Omental fat pad (tissue), 4 donors: Measurements from ENCODE around the gene HOXB8. TPM values are rescaled to one million over a fixed set of nuclear protein-coding genes. Genes with fewer than 3 reads are reported as not detected.

Experiments used
- ATAC-seq: fragments of 150-250 bp; one replicate; pipeline ENCODE4 v1.9.1; 2016; ENCODE audit warnings: mild to moderate bottlenecking, moderate library complexity; ENCODE audit not compliant: low FRiP score
- DNase-seq: peaks from one replicate; pipeline ENCODE4 v3.0.0-alpha.2; 2019; ENCODE audit warnings: low spot score
- total RNA-seq, 4 donors: library from RNA; depleted of rRNA; stranded (reverse); fragments of >200 nt; gene quantifications; one replicate each; pipeline ENCODE4 v1.1.0, GENCODE V29; 2016
- TF ChIP-seq, protein P1 (sequence below), 3 donors: fragments of 450-650 bp; IDR thresholded peaks; one replicate each; pipeline ENCODE4 v1.5.1; 2016 to 2017; ENCODE audit warnings: antibody characterized with exemption in 3 of 3, mild to moderate bottlenecking in 3 of 3, moderate library complexity in 2 of 3

The HOXB8 gene
- total RNA-seq, 4 donors from 2014 or later = 4.3 to 6.2 (median 5.0) TPM

DNA sequence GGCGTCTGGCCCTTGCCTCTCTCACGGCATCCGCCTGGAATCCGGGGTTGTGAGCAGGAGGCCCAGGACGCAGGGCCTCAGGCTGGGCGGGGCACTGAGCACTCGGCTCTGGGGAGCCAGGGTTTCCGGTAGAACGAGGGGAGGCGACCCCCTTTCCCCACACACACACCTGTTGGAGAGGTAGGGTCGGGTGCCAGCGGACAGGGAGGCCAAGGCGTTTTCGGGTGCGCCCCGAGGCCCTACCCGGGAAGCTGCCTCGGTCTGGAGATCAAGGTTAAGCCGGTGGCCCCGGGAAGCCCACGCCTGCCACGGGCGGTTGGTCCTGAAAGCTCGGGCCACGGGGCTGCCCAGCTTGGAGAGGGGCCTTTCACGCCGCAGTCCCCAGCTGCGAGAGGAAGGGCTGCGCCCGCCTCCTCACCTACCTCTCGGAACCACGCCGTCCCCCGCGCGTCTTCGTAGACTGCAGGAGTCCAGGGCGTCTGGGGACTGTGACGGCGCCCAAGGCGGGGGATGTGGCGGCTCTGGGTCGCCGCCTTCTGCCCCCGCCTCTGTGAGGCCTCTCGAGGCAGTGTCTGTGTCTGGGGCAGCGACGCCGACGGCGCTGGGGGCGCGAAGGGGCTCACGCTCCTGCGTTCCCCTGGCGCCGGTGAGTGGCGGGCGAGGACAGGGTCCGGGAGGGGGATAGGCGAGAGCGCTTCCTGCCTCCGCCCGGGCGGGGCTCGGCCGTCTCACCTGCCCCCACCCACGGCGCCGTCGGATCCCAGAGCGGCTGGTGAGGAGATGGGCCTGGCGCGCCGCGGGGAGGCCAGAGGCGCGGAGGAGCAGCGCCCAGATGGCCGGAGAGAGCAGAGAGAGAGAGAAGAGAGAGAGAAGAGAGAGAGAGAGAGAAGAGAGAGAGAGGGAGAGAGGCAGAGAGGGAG is 31.4 kb upstream of the HOXB8 start:
- no peak for ATAC-seq
- DNase-seq = no peak
- TF ChIP-seq, protein P1, sequence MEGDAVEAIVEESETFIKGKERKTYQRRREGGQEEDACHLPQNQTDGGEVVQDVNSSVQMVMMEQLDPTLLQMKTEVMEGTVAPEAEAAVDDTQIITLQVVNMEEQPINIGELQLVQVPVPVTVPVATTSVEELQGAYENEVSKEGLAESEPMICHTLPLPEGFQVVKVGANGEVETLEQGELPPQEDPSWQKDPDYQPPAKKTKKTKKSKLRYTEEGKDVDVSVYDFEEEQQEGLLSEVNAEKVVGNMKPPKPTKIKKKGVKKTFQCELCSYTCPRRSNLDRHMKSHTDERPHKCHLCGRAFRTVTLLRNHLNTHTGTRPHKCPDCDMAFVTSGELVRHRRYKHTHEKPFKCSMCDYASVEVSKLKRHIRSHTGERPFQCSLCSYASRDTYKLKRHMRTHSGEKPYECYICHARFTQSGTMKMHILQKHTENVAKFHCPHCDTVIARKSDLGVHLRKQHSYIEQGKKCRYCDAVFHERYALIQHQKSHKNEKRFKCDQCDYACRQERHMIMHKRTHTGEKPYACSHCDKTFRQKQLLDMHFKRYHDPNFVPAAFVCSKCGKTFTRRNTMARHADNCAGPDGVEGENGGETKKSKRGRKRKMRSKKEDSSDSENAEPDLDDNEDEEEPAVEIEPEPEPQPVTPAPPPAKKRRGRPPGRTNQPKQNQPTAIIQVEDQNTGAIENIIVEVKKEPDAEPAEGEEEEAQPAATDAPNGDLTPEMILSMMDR (IDR thresholded peaks at IDR 0.05) = no peak

GRCh38 chr17:48645639-48646182 is 30.6 kb upstream of the HOXB8 start:
- TF ChIP-seq, protein P1 (IDR thresholded peaks at IDR 0.05) = no peak
- no peak for DNase-seq
- ATAC-seq = no peak

- ATAC-seq = no peak
- DNase-seq = no peak
- TF ChIP-seq, protein P1 (IDR thresholded peaks at IDR 0.05) = no peak
These were observed 29.9 kb upstream of the HOXB8 start for GRCh38 chr17:48644910-48645557.

GRCh38 chr17:48644159-48644558 is 29.1 kb upstream of the HOXB8 start:
- TF ChIP-seq, protein P1 (IDR thresholded peaks at IDR 0.05) = no peak
- no peak for ATAC-seq
- DNase-seq = no peak

DNA sequence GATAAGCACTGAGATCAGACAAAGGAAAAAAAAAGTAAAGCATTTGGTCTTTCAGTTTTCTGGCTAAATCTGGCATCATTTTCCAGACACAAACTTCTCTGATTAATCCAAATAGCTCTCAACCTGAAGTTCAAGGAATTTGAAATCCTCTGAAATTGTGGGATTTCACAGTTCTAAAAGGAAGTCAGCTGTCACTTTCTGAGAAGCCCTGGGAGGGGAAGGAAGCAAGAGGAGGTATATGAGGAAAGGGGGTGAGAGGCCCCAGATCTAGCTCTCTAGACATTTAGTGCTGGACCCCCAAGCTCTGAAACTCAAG is 28.6 kb upstream of the HOXB8 start:
- ATAC-seq (no peak), DNase-seq (no peak)
- TF ChIP-seq, protein P1 (IDR thresholded peaks at IDR 0.05) = no peak

- no peak for DNase-seq
- no peak for ATAC-seq
- TF ChIP-seq, protein P1 (IDR thresholded peaks at IDR 0.05) = no peak
These were observed 28.0 kb upstream of the HOXB8 start for GRCh38 chr17:48642843-48643696.
